ENCODE measurements around the gene CYP27B1. TPM values are rescaled to one million over a fixed set of nuclear protein-coding genes. Genes with fewer than 3 reads are reported as not detected.

Gene CYP27B1
- total and polyA plus RNA-seq, 2 donors (not counting 3 experiments of a cell fraction or from before 2014, with no cell fraction given), result 0.62 to 2.7 TPM

GRCh38 chr12:57759360-57759980 lies 7.4 kb downstream of the CYP27B1 start:
- no peaks in the 10 kb centered on the region for H3K9me1 ChIP-seq (replicated peaks; ENCODE audit: control insufficient read depth, extremely low read depth, insufficient read depth, low read length)
- intact Hi-C loops (cut with micrococcal nuclease) (no loop called here), dilution Hi-C loops (cut with MboI; ENCODE audit: extremely low pct_ligation_motif_present, low sequenced_read_pairs) (no loop called here)
- TF ChIP-seq EZH2 (IDR thresholded peaks at IDR 0.05; ENCODE audit: borderline replicate concordance, low read depth, low read length, severe bottlenecking) (no peak), POLR2AphosphoS5 (IDR thresholded peaks at IDR 0.05; ENCODE audit: insufficient read depth, low read depth, low read length) (no peak), GATA2 (IDR thresholded peaks at IDR 0.05; ENCODE audit: insufficient read depth, insufficient read length, low read depth, low read length) (no peak), CTCF (IDR thresholded peaks at IDR 0.05; ENCODE audit: extremely low read depth in 1 of 2, insufficient read depth in 1 of 2, low read depth in 1 of 2, low read length in 2 of 2) (peak in 1 of 2 donors; percentile 36), MYC (IDR thresholded peaks at IDR 0.05; ENCODE audit: low read depth, low read length) (no peak), MAX (IDR thresholded peaks at IDR 0.05; ENCODE audit: insufficient read depth, insufficient read length) (no peak), FOS (IDR thresholded peaks at IDR 0.05; ENCODE audit: borderline replicate concordance, insufficient read depth, low read length) (no peak), POLR2A (IDR thresholded peaks at IDR 0.05; ENCODE audit: low read depth, low read length) (no peak)
- H3K4me3 ChIP-seq (replicated peaks in 1 of 3; ENCODE audit: insufficient read depth in 1 of 3, low read depth in 1 of 3, low read length in 3 of 3), result no peak overlapping the region
- FAIRE-seq, result peak; percentile 31
- H3K79me2 ChIP-seq (ENCODE audit: control insufficient read depth, insufficient read depth, low read length), result no peaks in the 10 kb centered on the region
- no peak overlapping the region for H2AFZ ChIP-seq (ENCODE audit: low read depth, low read length)
- peaks cover 4% of the 10 kb centered on the region for H3K4me1 ChIP-seq (ENCODE audit: control insufficient read depth, extremely low read depth, insufficient read depth, low read length)
- POLR2A ChIA-PET, result no interaction called here
- CTCF ChIA-PET, result interaction anchor here (0.6 to 2.8 kb wide), 9 partner anchors 9 to 195 kb away, joined by 3 to 12 read pairs (median 3); partner anchors contain the start of genes EEF1AKMT3, METTL1, TSFM and TSPAN31
- no TSS peak for BruUV-seq (replicated peaks)
- no peaks in the 10 kb centered on the region for H3K36me3 ChIP-seq (ENCODE audit: control insufficient read depth in 2 of 2, extremely low read depth in 1 of 2, insufficient read depth in 2 of 2, low read length in 2 of 2)
- peaks cover 29 to 30% of the 10 kb centered on the region in 2 experiments for H3K27me3 ChIP-seq (ENCODE audit: control insufficient read depth in 2 of 2, insufficient read depth in 2 of 2, low read length in 2 of 2)
- H3K9me3 ChIP-seq (replicated peaks; ENCODE audit: control insufficient read depth, insufficient read depth, low read length), result no peaks in the 10 kb centered on the region
- H4K20me1 ChIP-seq (replicated peaks; ENCODE audit: control insufficient read depth, extremely low read depth, insufficient read depth, low read length), result no peaks in the 10 kb centered on the region
- no peak overlapping the region for H3K27ac ChIP-seq (ENCODE audit: insufficient read depth, low read depth, low read length)
- DNase-seq (ENCODE audit: low read depth, low spot score), result no peak
- H3K4me2 ChIP-seq (ENCODE audit: insufficient read depth, low read length), result no peak overlapping the region
- H3K9ac ChIP-seq (replicated peaks; ENCODE audit: extremely low read depth, insufficient read depth, low read length), result no peak overlapping the region

Data from endothelial cell of umbilical vein (primary cell).